Cardiac muscle cell (in vitro differentiated cells and primary cell): ENCODE results near the gene MAP1B. TPM values are rescaled to one million over a fixed set of nuclear protein-coding genes. Genes with fewer than 3 reads are reported as not detected.
A peak's percentile ranks its signal among the peaks of the same experiment; 100 is the strongest.

Experiments used
- DNase-seq, 2 donors: peaks; one replicate each; pipeline versions ENCODE4 v3.0.0 to v3.0.0-alpha.2; 2010 to 2017; ENCODE audit warnings: low read depth in 1 of 2, low spot score in 1 of 2
- H3K27ac ChIP-seq: fragments of 200-600 bp; sonication (generic); 2 replicates; pipeline ENCODE4 v1.5.1; 2016
- H3K27me3 ChIP-seq: fragments of 200-600 bp; sonication (generic); 2 replicates; pipeline ENCODE4 v1.6.0; 2016; ENCODE audit warnings: control low read depth
- H3K36me3 ChIP-seq: fragments of 200-600 bp; sonication (generic); 2 replicates; pipeline ENCODE4 v1.5.1; 2016; ENCODE audit warnings: control low read depth
- H3K4me1 ChIP-seq: fragments of 200-600 bp; sonication (generic); 2 replicates; pipeline ENCODE4 v1.8.1; 2017; ENCODE audit warnings: low read depth, mild to moderate bottlenecking, mixed run types
- H3K4me3 ChIP-seq: fragments of 200-600 bp; sonication (generic); 2 replicates; pipeline ENCODE4 v1.5.1; 2016; ENCODE audit warnings: mild to moderate bottlenecking
- H3K9me3 ChIP-seq: fragments of 200-600 bp; sonication (generic); 2 replicates; pipeline ENCODE4 v1.5.1; 2017; ENCODE audit warnings: low read depth, mild to moderate bottlenecking, control low read depth
- CTCF ChIP-seq: IDR thresholded peaks from 2 replicates; pipeline ENCODE4 v1.5.1; 2012; ENCODE audit warnings: low read depth, mild to moderate bottlenecking, low read length
- polyA plus RNA-seq: library from polyadenylated mRNA; unstranded; fragments of >200 nt; fragmentation: Nextera tagmentation; extraction: Ambion mirVana; gene quantifications from 2 replicates; pipeline ENCODE4 v1.2.1, GENCODE V29; 2016
- total RNA-seq: library from RNA; depleted of rRNA; stranded (reverse); fragments of >200 nt; gene quantifications from 2 replicates; pipeline ENCODE4 v1.2.3, GENCODE V29; 2016

Gene MAP1B
- total and polyA plus RNA-seq, 2 experiments from 2014 or later = 119 to 142 TPM

GRCh38 chr5:72141440-72142355 is 34.4 kb downstream of the MAP1B start:
- Histone ChIP-seq H3K36me3 (no peaks in the 10 kb centered on the region), H3K9me3 (no peaks in the 10 kb centered on the region), H3K4me3 (no peak overlapping the region), H3K4me1 (no peaks in the 10 kb centered on the region), H3K27me3 (no peaks in the 10 kb centered on the region), H3K27ac (no peak overlapping the region)
- TF ChIP-seq CTCF = no peak
- DNase-seq = peak in 1 of 2 donors; percentile 93

DNA sequence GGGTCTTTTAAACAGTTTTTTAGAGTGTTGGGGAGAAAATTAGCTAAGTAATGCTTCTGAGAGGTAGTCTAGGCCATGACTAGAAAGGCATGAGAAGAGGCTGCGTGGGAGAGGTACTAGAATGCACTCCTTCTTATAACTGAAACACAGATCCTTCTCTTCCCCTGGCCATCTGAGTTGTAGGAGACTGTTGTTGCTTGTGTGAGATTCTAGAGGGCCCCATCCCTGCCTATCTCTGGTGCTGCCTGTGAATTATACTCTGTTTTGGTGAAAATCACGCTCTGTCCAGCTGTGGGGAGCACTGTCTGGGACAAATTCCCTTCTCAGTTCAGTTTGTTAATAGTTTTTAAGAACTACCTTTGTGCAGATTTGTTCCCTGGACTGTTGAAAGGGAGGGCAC is 37.5 kb downstream of the MAP1B start:
- H3K36me3 ChIP-seq = no peaks in the 10 kb centered on the region
- H3K4me3 ChIP-seq = no peak overlapping the region
- H3K9me3 ChIP-seq = no peaks in the 10 kb centered on the region
- peak overlapping the region; percentile 56 for H3K27ac ChIP-seq
- H3K27me3 ChIP-seq = no peaks in the 10 kb centered on the region
- H3K4me1 ChIP-seq = no peaks in the 10 kb centered on the region
- DNase-seq = no peak
- no peak for TF ChIP-seq CTCF

DNA sequence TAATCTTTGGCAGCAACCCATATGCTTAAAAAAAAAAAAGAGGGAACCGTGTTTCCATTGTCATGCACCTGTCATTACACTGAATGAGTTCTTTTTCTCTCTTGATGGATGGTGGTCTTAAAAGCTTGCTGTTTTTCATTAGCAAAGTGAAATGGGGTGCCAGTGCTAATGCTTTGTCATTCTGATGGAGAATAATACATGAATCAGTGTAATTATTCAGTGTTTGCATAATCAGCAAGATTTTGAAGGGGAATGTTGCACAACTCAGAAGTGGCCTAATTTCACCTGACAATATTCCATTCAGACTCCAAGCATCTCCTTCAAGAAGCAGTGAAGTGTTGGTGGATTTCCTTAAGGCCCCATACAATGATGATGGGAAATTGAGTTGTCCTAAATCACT is 38.1 kb downstream of the MAP1B start:
- no peak for DNase-seq
- TF ChIP-seq CTCF = no peak
- H3K36me3 ChIP-seq = no peaks in the 10 kb centered on the region
- H3K9me3 ChIP-seq = no peaks in the 10 kb centered on the region
- H3K27me3 ChIP-seq = no peaks in the 10 kb centered on the region
- no peak overlapping the region for H3K4me3 ChIP-seq
- H3K27ac ChIP-seq = no peak overlapping the region
- H3K4me1 ChIP-seq = no peaks in the 10 kb centered on the region

- peaks cover 3% of the 10 kb centered on the region for H3K4me1 ChIP-seq
- H3K9me3 ChIP-seq = no peaks in the 10 kb centered on the region
- H3K27me3 ChIP-seq = no peaks in the 10 kb centered on the region
- no peak for DNase-seq
- H3K36me3 ChIP-seq = no peaks in the 10 kb centered on the region
- TF ChIP-seq CTCF = no peak
- no peak overlapping the region for H3K4me3 ChIP-seq
- no peak overlapping the region for H3K27ac ChIP-seq
Observed at GRCh38 chr5:72146056-72146455, 38.8 kb downstream of the MAP1B start.

DNA sequence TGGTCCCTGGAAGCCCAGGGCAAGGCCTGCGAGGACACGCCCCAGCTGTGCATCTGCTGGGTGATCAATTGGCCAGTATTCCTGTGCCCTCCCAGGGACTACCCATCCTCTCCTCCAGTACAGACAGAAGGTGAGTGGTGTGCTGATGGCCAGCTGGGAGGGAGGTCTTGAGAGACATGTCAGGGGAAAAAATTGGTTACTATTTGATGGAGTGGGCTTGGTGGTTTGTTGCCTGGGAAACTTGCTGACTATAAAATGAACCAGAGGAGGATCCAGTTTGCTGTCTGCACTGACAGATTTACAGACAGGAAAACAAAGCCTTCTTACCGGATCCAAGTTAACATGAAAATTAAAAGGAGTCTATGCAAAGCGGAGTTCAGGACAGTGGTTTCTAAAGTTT is 40.3 kb downstream of the MAP1B start:
- no peaks in the 10 kb centered on the region for H3K27me3 ChIP-seq
- H3K4me3 ChIP-seq = no peak overlapping the region
- no peaks in the 10 kb centered on the region for H3K36me3 ChIP-seq
- H3K4me1 ChIP-seq = peaks cover 12% of the 10 kb centered on the region
- no peak for DNase-seq
- H3K27ac ChIP-seq = no peak overlapping the region
- TF ChIP-seq CTCF = no peak
- no peaks in the 10 kb centered on the region for H3K9me3 ChIP-seq
